Nephron (organoid): Measurements from ENCODE around the gene CUL4B.

Experiments used
- H3K27ac Mint-ChIP-seq, 3 experiments: 2 replicates each; pipeline ENCODE4 v1.8.0; 2020; ENCODE audit warnings: mixed read lengths in 3 of 3, mild to moderate bottlenecking in 2 of 3, moderate library complexity in 1 of 3
- H3K27me3 Mint-ChIP-seq: 2 replicates; pipeline ENCODE4 v1.8.0; 2021; ENCODE audit warnings: low read depth, mild to moderate bottlenecking, moderate library complexity, mixed read lengths
- H3K36me3 Mint-ChIP-seq: 2 replicates; pipeline ENCODE4 v1.8.0; 2020; ENCODE audit warnings: low read depth, mixed read lengths
- H3K4me1 Mint-ChIP-seq: 2 replicates; pipeline ENCODE4 v1.8.0; 2020; ENCODE audit warnings: mixed read lengths
- H3K4me3 Mint-ChIP-seq, 3 experiments: 2 replicates each; pipeline ENCODE4 v1.8.0; 2020; ENCODE audit warnings: mild to moderate bottlenecking in 3 of 3, mixed read lengths in 3 of 3, moderate library complexity in 2 of 3
- H3K9me3 Mint-ChIP-seq: 2 replicates; pipeline ENCODE4 v1.8.0; 2020; ENCODE audit warnings: mixed read lengths
- TF ChIP-seq, protein P1 (sequence below), 3 experiments: fragments of 200-600 bp; sonication (generic); IDR thresholded peaks; one replicate each; pipeline ENCODE4 v1.5.0; 2021; ENCODE audit warnings: antibody characterized with exemption in 3 of 3; ENCODE audit not compliant: unreplicated experiment in 3 of 3

CUL4B gene

GRCh38 chrX:120536061-120536460 is 24.7 kb downstream of the CUL4B start:
- no peak overlapping the region for H3K27ac Mint-ChIP-seq
- no peak overlapping the region for H3K4me3 Mint-ChIP-seq
- no peaks in the 10 kb centered on the region for H3K27me3 Mint-ChIP-seq
- TF ChIP-seq, protein P1, sequence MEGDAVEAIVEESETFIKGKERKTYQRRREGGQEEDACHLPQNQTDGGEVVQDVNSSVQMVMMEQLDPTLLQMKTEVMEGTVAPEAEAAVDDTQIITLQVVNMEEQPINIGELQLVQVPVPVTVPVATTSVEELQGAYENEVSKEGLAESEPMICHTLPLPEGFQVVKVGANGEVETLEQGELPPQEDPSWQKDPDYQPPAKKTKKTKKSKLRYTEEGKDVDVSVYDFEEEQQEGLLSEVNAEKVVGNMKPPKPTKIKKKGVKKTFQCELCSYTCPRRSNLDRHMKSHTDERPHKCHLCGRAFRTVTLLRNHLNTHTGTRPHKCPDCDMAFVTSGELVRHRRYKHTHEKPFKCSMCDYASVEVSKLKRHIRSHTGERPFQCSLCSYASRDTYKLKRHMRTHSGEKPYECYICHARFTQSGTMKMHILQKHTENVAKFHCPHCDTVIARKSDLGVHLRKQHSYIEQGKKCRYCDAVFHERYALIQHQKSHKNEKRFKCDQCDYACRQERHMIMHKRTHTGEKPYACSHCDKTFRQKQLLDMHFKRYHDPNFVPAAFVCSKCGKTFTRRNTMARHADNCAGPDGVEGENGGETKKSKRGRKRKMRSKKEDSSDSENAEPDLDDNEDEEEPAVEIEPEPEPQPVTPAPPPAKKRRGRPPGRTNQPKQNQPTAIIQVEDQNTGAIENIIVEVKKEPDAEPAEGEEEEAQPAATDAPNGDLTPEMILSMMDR (IDR thresholded peaks at IDR 0.05; ENCODE audit: unreplicated experiment in 3 of 3), result no peak
- H3K9me3 Mint-ChIP-seq, result no peaks in the 10 kb centered on the region
- H3K4me1 Mint-ChIP-seq, result no peaks in the 10 kb centered on the region
- peaks cover 50% of the 10 kb centered on the region for H3K36me3 Mint-ChIP-seq

DNA sequence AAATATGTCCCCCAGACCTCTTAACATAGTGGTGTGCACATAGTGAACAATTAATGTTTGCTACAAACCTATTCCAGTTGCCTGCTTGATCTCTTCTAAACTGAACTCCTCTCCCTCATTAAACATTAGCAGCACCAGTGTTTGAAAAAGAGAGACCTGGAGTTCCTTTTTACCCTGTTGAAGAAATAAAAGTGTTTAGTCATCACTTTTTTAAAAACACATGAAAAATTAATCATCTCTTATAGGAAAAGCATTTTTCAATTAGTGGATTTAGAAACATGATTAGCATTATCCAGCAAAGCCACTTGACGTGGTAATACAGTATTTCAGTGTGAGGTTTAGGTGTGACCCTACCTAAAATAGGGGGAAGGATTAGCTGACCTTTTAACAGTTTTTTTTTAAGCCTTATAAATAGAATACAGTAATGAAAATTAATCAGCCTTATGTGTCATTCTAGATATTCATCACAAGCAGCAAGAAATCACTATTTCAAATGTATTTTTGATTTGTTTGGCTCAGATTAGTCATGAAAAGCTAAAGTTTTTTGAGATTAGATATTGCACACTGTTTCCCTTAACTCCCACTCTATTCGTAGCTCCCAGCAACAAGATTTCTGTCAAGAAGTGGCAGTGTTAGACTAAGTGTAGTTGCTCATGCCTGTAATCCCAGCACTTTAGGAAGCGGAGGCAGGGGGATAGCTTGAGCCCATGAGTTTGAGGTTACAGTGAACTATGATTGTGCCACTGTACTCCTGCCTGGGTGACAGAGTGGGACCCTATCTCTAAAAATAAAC is 26.2 kb downstream of the CUL4B start:
- no peaks in the 10 kb centered on the region for H3K4me1 Mint-ChIP-seq
- H3K36me3 Mint-ChIP-seq, result peaks cover 48% of the 10 kb centered on the region
- TF ChIP-seq, protein P1 (IDR thresholded peaks at IDR 0.05; ENCODE audit: unreplicated experiment in 3 of 3), result no peak
- no peaks in the 10 kb centered on the region for H3K27me3 Mint-ChIP-seq
- H3K4me3 Mint-ChIP-seq, result no peak overlapping the region
- no peaks in the 10 kb centered on the region for H3K9me3 Mint-ChIP-seq
- H3K27ac Mint-ChIP-seq, result no peak overlapping the region

- TF ChIP-seq, protein P1 (IDR thresholded peaks at IDR 0.05; ENCODE audit: unreplicated experiment in 3 of 3), result no peak
- Mint-ChIP-seq H3K36me3 (peaks cover 44% of the 10 kb centered on the region), H3K27me3 (no peaks in the 10 kb centered on the region), H3K4me1 (no peaks in the 10 kb centered on the region), H3K4me3 (no peak overlapping the region), H3K9me3 (no peaks in the 10 kb centered on the region), H3K27ac (no peak overlapping the region)
Measured at GRCh38 chrX:120522820-120523219, 37.9 kb downstream of the CUL4B start.

DNA sequence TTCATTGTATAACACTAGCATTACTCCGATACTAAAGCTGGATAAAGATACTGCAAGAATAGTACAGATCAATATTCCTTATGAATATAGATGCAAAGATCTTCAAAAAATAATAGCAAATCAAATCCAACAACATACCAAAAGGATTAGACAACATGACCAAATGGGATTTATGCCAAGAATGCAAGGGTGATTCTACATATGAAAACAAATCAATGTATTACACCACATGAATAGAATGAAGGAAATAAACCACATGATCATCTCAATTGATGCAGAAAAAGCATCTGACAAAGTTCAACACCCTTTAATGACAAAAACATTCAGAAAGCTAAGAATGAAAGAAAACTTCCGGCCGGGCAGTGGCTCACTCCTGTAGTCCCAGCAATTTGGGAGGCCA is 42.8 kb downstream of the CUL4B start:
- H3K27me3 Mint-ChIP-seq, result no peaks in the 10 kb centered on the region
- H3K9me3 Mint-ChIP-seq, result peaks cover 3% of the 10 kb centered on the region
- H3K4me1 Mint-ChIP-seq, result no peaks in the 10 kb centered on the region
- H3K27ac Mint-ChIP-seq, result no peak overlapping the region
- H3K4me3 Mint-ChIP-seq, result no peak overlapping the region
- TF ChIP-seq, protein P1 (IDR thresholded peaks at IDR 0.05; ENCODE audit: unreplicated experiment in 3 of 3), result no peak
- H3K36me3 Mint-ChIP-seq, result peaks cover 31% of the 10 kb centered on the region

- TF ChIP-seq, protein P1 (IDR thresholded peaks at IDR 0.05; ENCODE audit: unreplicated experiment in 3 of 3), result peak; percentile 14 to 20 (median 20)
- Mint-ChIP-seq H3K9me3 (peaks cover 3% of the 10 kb centered on the region), H3K4me1 (no peaks in the 10 kb centered on the region), H3K4me3 (no peak overlapping the region), H3K27me3 (no peaks in the 10 kb centered on the region), H3K27ac (peak overlapping the region; percentile 2 to 68 (median 63)), H3K36me3 (peaks cover 8% of the 10 kb centered on the region)
Measured at GRCh38 chrX:120514236-120514635, 46.5 kb downstream of the CUL4B start.

- Mint-ChIP-seq H3K36me3 (no peaks in the 10 kb centered on the region), H3K4me3 (no peak overlapping the region), H3K4me1 (no peaks in the 10 kb centered on the region), H3K27ac (peak overlapping the region in 1 of 3 experiments; percentile 79), H3K9me3 (peaks cover 5% of the 10 kb centered on the region), H3K27me3 (no peaks in the 10 kb centered on the region)
- TF ChIP-seq, protein P1 (IDR thresholded peaks at IDR 0.05; ENCODE audit: unreplicated experiment in 3 of 3), result no peak
Measured at GRCh38 chrX:120512627-120513026, 48.1 kb downstream of the CUL4B start.
